Measurements from ENCODE around the gene CPA5.

The CPA5 gene

DNA sequence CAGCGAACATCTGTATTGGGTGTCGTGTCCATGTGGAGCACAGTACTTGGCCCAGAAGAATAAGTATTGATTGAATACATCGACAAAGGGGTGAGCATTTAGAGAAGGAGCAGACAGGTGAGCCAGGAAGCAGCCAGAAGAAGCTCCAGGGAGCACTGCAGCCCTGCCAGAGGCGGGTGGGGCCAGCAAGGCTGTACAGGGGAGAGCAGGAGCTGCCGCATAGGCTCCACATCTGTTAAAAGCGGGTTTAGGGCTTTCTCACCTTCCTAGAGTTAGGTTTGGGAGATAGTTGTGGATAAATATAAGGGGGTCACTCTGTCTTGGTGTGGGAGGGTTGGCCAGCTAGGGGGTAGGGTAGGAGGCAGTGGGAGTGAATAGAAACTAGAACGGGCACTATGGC is 34.4 kb downstream of the CPA5 start:
- DNase-seq (ENCODE audit: low read depth in 2 of 2) = no peak

DNA sequence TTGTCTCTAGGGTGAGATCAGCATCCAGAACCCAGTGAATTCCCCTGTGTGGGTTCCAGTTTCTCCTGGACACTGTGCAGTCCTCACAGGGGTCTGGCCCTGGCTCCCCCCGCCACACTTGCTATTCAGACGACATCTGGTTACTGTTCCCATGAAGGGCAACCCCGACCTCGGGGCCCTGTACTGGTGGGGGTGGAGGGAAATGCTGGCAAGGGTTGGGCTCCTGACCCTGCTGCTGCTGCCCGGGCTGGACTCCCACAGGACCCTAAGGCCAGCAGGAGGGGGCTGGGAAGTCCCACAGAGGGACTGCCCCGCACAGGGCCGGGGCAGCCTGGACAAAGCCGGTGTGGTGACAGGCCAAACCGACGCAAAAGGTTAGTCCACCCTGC is 34.9 kb downstream of the CPA5 start:
- DNase-seq (ENCODE audit: low read depth in 2 of 2) = no peak

DNA sequence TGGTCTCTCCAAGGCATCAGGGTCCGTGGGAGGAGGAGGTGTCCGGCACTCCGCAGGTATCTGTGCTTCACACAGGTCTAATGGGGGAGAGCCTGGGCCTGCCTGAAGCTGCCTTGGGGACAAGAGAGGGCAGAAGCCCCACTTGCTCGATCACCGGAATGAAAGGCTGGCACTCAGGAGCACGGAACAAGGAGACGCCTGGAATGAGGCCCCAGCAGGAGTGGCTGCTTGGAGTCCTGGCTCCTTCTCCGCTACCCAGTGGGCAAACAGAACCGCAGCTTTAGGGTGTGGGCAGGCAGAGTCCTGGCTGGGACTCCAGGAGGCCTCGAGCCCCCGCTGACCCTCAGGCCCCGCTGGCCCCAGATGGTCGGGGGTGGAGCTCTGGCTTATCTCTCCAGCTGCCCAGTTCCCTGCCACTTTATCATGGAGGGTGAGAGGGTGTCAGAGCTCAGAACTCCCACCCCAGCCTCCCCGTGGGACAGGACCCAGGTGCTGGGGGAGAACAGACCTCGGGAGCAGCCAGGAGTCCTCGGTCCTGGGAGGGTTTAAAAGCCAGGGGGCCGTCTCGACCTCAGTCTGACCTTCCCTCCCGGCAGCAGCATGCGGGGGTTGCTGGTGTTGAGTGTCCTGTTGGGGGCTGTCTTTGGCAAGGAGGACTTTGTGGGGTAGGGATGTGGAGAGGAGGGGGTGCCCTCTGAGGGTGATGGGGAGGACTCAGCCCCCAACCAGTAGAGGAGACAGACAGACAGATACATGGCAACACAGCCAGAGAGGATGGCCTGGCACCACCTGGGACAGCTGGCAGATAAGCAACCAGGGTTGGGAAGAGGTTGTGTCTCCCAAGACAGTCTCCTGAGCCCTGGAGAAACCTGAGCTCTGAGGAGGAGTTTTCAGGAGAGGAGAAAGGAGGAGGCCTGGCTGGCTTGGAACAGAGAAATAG is 35.6 kb downstream of the CPA5 start, which contains the start of gene CPA1:
Gene CPA1 (plus strand): TSS at position 574 of the 940 bp plus-strand sequence. CDS start 27 bp downstream, at position 601.
- no peak for DNase-seq (ENCODE audit: low read depth in 2 of 2)

DNA sequence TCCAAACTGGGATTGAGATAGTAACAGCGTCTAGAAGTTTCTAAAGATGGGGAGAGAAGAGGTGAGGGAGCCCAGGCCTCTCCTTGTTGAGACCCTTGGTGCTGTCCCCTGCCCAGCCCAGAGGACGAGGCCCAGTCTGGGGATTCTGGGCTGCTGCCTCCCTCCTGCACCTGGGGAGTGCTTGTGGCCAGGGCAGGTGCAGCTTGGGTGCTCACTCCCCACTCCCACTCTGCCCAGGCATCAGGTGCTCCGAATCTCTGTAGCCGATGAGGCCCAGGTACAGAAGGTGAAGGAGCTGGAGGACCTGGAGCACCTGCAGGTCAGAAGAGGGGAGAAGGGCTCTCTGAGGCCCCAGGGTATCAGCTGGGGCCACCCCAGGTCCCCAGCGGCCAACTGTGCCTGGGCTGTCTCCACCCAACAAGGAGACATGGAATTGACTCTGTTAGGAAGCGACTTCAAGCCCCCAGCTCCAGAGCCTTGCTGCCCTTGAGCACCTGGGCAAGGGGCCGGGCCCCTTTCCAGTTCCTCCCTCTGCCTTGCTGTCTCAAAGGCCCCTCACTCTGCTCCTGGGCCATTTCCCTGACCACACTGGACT is 36.3 kb downstream of the CPA5 start:
- DNase-seq (ENCODE audit: low read depth in 2 of 2) = no peak

- no peak for DNase-seq (ENCODE audit: low read depth in 2 of 2)
These were observed 37.1 kb downstream of the CPA5 start for GRCh38 chr7:130381468-130382312.

DNA sequence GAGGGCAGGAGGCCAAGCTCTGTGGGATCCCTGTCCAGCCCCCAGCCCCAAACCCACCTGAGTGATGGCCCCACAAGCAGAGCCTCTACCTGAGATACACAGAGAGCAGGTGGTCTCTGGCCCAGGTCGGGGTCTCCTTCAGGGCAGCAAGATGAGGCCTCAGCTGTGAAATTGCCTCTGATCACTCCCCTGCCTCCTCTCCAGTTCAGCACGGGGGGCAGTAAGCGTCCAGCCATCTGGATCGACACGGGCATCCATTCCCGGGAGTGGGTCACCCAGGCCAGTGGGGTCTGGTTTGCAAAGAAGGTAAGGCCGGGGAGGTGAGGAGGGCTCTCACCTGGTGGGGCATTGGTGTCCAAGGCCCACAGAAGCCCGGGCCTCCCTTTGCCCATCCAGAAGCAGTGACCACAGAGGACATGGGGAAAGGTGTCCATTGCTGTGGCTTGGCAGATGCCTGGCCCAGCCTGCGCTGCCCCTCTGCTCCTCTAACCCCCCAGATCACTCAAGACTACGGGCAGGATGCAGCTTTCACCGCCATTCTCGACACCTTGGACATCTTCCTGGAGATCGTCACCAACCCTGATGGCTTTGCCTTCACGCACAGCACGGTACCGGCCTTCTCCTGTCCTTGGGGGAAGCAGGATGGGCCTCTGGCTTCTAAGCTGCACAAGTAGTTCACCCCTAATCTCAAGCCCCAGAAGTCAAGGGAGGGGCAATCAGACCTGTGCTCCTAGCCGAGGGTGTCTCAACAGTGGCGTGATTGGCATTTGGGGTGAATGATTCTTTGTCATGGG is 38.8 kb downstream of the CPA5 start:
- no peak for DNase-seq (ENCODE audit: low read depth in 2 of 2)

DNA sequence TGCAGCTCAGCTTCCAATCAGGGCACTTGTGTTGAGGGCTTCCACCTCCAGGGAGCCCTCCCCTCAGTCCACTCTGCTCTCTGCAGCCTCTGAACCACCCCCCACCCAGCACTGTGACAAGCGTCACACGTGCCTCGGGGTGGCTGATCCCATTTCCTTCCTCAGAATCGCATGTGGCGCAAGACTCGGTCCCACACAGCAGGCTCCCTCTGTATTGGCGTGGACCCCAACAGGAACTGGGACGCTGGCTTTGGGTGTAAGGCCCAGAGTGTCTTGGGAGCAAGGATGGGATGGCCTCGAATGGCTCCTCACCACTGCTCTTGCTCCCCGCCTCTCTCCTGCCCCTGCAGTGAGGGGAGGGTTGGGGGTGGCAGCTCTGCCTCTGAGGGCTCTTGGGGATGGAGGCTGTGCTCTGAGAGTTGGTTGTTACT is 39.8 kb downstream of the CPA5 start:
- no peak for DNase-seq (ENCODE audit: low read depth in 2 of 2)

DNA sequence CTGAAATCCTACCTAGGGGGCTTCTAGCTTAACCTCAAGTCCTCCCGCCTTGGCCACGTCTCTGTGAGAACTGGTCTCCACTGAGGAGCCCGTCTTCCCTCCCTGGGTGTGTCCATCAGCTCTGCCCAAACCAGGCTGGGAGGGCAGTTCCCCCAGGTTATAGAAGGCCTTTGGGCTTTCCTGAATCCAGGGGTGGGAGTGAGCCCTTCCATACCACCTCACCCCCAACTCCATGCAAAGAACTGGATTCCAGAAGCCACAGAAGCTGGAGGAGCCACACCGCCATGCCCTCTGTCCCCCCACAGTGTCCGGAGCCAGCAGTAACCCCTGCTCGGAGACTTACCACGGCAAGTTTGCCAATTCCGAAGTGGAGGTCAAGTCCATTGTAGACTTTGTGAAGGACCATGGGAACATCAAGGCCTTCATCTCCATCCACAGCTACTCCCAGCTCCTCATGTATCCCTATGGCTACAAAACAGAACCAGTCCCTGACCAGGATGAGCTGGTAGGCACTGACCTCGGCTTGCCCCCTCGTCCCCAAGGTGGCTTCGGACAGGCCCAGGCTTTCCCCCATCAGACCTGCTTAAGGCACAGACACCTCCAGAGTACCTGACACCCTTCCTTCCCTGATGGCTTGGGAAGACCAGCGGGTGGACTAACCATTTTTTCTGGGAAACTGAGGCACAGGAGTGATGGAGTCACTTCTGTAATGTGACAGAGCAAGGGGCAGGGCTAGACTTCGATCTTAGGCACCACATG is 40.4 kb downstream of the CPA5 start:
- no peak for DNase-seq (ENCODE audit: low read depth in 2 of 2)

- DNase-seq (ENCODE audit: low read depth in 2 of 2) = no peak
These were observed 41.0 kb downstream of the CPA5 start for GRCh38 chr7:130385600-130386066.

GRCh38 chr7:130386876-130387275 is 42.3 kb downstream of the CPA5 start:
- DNase-seq (ENCODE audit: low read depth in 2 of 2) = no peak

- no peak for DNase-seq (ENCODE audit: low read depth in 2 of 2)
These were observed 42.7 kb downstream of the CPA5 start for GRCh38 chr7:130387306-130387627.

DNA sequence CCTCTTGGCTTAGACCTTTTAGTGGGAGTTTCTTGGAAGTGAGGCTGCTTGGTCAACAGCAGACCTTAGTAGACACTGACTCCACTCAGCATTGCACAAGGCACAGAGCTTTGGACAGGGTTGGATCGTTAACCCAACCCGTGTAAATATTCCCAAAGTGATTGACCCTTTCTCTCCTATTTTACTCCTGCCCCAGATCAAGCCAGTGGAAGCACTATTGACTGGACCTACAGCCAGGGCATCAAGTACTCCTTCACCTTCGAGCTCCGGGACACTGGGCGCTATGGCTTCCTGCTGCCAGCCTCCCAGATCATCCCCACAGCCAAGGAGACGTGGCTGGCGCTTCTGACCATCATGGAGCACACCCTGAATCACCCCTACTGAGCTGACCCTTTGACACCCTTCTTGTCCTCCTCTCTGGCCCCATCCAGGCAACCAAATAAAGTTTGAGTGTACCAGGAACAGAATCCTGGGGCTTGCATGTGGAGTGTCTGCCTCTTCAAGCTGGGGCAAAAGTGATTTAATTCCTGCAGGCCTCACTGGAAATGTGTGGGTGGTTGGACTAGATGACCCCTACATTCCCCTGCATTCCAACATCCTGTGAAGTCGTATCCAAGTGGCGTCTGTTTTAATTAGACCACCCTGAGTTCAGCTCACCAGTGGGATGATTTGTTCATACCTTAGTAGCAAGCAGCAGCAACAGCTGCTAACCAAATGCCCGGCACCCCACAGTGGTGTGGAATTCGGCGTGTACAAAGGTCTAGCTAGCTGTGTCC is 43.2 kb downstream of the CPA5 start:
- DNase-seq (ENCODE audit: low read depth in 2 of 2) = no peak

- DNase-seq (ENCODE audit: low read depth in 2 of 2) = no peak
These were observed 44.1 kb downstream of the CPA5 start for GRCh38 chr7:130388671-130389070.

DNA sequence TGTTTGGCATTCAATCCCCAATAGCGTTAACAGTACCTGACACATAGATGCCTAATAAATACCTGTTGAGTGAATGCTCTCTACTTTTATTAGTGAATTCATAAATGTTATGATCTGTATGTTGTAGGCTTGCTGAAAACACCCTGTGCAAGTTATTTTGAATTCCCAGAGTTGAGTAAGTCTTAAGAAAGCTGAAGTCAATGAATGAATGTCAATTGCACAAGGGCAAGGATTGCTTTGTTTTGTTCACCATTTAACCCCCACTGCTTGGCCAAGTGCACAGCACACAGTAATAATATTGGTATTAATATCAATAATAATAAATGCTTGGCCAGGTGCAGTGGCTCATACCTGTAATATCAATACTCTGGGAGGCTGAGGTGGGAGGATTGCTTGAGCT is 45.9 kb downstream of the CPA5 start:
- no peak for DNase-seq (ENCODE audit: low read depth in 2 of 2)

- DNase-seq (ENCODE audit: low read depth in 2 of 2) = no peak
These were observed 48.5 kb downstream of the CPA5 start for GRCh38 chr7:130393101-130393561.

DNA sequence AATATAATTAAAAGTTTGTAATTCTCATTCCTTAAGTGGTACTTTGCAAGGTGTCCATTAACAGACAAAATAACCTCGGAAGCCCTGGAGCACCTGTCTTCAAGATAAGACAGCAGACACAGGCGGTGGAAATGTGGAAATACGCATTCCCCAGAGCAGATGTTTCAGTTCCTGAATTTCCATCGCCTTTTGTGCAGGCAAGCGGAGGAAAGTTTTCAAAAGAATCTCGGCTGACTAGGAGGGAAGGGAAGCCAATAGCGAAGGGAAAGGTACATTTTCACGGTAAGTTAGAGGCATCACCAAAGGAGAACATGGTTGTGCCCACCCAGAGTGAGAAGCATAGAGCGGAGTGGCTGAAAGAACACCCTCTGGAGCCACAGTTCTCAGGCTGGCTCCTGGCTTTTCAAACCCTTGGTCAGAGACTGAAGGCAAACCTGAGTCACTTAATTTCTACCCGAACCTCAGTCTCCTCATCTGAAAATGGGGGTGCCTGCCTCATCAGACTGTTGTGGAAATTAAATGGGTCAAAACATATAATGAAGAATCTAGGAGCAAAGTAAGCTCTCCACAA is 49.3 kb downstream of the CPA5 start:
- no peak for DNase-seq (ENCODE audit: low read depth in 2 of 2)

GRCh38 chr7:130394421-130395195 is 50.0 kb downstream of the CPA5 start:
- DNase-seq (ENCODE audit: low read depth in 2 of 2) = peak in 1 of 2 donors; percentile 9

DNA sequence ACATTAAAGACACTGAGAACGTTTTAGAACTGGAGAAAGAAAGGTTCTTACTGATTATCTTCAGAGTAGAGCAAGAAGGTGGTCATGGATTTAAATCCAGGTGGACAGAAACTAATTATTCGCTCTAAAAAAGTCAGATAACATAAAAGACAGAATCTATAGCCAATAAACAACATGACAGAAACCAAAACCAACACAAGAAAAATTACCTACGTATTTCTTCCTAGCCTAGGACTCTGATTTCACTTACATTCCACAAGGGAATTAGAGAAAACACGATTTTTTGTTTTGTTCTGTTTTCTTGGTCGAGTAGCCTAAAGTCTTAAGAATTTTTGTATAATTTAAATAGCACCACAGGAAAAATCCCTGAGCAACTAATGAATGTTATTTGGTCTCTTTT is 50.8 kb downstream of the CPA5 start:
- no peak for DNase-seq (ENCODE audit: low read depth in 2 of 2)

- no peak for DNase-seq (ENCODE audit: low read depth in 2 of 2)
These were observed 51.5 kb downstream of the CPA5 start for GRCh38 chr7:130396109-130396508.

Data from stimulated activated CD4-positive, alpha-beta T cell treated with anti-CD3 and anti-CD28 coated beads, Interleukin-1b, Interleukin-23, amount 100 ng/mL, for 4 hours (primary cell).